IPS DF 19.7 (cell line): Measurements from ENCODE around the gene SLC25A21.

Experiments used
- DNase-seq: peaks from one replicate; pipeline ENCODE4 v3.0.0-alpha.2; 2013; ENCODE audit warnings: low read depth, low spot score

The SLC25A21 gene

DNA sequence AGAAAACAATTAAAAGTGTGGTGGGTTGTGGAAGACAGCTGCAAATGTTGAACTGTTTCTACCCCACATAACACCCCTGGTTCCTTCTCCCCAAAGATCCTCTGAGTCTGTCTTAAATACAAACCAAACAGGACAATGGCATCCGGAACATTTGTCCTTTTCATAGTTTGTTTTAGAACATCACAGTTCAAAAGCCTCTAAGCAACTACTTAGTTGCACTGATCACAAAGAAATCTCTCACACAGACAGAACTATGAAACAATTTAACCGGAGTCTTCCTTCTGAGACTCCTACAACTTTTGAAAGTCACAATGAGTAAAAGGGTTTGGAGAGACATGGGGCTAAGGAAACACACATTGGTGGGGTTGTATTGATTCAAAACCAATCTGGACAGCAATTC lies 125.6 kb downstream of the SLC25A21 start:
- DNase-seq: no peak

DNA sequence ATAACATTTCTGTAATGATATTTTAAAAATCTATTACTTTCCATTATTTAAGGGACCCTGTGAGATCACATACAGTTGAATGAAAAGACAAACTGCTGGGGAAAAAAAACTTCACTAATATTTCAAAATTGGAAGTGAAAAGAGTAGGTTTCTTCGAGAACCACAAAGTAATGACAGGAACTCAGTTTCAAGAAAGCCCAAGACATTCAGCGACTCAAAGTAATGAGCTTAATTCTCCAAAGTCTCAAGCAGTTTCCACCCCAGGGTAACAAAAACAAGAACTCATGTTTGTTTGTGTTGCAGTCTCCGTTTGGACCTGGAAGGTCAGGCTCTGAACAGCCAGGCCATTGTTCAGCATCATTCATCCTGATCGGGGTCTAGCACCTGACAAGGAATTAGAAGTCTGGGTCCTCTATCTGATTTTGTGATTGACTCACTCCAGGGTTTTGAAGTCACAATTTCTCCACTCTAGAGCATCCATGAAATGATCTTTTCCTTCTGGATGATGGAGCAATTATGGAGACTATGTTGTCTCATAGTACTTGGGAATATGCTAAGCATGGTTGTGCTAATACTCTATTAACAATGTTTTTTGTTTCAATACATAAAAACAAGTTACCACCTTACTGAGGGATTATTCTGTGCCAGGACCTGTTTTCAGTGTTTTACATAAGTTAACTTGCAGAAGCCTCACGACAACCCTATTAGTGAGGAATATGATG lies 126.9 kb downstream of the SLC25A21 start:
- no peak for DNase-seq

DNA sequence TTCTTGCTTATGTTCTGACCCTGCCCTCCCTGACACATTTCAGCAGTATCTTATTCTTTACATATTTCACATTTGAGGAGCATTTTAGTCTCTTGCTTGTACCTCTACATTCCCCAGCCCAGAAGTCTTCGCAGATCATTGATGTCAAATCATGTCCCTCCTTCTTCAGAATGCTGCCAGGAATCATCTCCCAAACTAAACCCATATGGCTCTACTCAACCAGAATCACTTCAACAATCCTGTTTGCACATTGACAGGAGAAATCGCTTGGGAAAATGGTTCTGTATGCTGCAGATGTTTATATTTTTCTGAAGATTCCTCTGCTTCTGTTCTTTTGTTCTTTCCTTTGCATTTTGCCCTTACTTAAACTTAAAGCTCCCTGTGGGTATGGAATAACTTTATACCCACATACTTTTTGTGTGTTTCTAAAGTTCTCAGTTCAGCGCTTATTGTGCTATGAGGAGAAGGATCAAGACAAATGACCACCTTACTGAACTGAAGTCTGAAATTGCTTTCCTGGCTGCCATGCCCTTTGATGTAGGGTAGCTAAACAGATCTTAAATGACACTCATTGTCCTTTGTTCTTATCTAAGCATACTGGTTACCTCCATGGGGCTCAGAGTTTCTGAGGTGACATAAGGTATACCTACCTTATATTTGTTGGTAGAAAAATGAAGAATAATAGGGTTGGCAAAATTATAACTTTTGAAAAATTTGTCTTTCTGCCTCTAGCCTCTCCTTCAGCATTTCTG lies 134.6 kb downstream of the SLC25A21 start:
- no peak for DNase-seq

DNA sequence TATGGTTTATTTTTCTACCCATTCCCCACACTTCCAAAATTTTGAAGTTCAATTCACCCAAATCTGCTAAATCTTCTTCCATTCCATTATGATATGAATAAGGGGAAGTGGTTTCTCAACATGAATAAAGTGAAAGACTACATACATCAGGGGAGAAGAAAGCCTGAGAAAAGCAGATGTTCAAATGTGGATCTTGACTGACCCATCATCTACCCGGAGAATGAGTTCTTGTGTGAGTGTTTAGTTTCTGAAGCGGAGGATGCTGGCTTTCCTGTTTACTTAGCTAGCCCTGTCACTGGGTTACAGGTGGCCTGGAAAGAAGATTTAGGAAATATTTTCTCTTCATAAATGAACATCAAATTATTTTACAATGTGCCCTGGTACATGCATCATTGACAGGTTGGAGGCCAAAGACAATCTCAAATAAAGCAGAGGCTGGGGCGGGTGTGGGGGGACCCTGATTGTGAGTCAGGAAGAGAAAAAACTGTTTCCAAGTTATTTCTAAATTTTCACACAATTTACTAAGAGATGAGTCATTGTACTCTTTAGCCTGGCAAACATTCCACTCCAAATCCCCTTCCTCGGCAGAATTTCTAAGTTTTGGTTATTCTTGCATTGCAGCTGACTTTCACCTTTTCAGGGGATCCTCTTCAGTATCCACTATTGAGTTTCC lies 135.6 kb downstream of the SLC25A21 start:
- DNase-seq: no peak

DNA sequence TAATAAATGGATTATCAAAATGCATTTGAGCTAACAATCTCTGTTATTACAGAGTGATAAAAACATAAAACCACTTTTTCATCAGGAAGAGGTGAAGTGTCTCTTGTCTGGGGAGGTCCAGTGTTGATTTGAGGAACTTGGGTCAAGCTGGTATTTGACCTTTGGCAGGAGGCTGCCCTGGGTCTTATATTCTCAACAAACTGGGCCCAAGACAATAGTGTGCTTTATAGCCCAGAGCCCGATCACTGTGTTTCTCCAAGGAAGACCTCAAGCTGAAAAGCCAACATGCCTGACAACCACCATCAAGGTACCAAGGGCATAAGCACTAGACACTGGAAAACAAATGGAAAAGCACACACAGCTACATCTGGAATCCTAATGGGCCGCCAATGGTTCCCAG lies 137.0 kb downstream of the SLC25A21 start:
- no peak for DNase-seq

DNA sequence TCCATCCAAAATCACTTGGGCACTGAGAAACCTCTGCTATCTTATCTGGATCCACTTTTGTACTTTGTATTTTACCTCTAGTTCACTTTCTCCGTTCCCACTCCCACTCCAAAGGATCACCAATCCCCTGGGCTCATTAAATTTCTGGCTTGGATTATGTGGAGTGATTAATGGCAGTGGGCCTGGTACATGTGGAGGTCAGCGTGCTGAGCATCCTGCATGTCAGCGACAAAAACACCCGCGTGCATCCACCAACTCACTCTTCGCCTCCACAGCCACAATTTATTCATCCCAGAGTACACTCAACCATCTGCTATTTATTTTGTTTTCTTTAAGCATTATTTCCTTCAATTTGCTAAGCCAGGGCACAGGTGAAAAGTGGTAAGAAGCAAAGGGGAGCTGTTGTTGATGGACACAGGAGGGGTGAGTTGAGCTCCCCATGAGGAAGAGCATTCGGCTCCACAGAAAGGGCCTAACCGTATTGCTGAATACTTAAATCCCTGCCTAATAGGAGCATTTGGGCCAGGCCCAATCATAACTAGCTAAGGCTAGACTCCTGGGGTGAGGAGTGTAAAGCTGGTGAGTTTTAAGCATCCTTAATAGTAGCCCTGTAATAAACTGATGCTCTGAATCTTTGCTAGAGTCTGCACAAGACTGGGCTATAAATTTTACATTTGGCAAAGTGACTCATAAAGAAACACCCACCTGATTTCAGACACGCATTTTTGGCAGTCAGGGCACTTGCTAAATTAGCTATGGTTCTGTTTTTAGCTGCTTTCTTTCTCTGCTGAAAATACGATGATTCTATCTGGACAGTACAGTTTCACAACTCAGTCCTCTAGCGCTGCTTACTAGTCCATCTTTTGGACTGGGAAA lies 137.8 kb downstream of the SLC25A21 start:
- no peak for DNase-seq

DNA sequence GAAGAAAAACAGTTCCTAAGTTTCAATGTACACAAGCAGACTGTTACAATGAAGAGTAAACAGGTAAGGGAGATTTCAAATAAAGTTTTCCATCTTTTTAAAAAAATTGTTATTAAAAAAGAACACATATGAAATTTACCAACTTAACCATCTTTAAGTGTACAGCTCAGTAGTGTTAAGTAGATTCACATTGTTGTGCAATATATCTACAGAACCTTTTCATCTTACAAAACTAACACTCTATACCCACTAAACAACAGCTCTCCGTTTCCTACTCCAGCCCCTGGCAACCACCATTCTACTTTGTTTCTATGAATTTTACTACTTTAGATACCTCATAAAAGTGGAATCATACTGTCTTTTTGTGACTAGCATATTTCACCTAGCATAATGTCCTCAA lies 139.5 kb downstream of the SLC25A21 start:
- no peak for DNase-seq

DNA sequence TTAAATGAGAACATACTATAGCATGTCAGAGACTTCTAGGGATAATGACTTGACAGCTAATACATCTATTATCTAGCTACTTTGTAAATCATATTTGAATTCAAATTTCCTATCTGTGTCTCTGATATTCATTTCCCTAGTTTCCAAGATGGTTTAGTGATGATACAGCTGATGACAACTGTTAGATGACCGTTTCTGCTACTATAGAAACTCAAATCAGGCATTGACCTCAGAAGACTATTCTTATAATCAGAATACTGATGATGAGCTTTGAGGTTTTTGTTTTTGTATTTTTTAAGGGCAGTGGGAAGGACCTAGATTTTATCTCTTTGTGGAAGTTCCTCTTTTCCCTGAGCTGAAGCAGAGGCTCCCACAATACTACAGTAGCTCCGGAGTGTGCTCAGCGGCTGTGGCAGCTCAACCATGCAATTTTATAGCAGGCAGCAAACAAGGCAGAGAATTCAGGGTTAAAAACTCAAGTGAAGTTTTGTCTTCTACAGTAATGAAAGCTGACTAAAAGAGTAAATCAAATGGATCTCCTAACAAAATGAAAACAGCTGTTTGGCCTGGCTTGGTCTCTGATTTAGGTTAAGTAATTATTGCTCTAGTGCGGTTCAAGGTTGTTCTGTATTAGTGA lies 145.1 kb downstream of the SLC25A21 start:
- no peak for DNase-seq

DNA sequence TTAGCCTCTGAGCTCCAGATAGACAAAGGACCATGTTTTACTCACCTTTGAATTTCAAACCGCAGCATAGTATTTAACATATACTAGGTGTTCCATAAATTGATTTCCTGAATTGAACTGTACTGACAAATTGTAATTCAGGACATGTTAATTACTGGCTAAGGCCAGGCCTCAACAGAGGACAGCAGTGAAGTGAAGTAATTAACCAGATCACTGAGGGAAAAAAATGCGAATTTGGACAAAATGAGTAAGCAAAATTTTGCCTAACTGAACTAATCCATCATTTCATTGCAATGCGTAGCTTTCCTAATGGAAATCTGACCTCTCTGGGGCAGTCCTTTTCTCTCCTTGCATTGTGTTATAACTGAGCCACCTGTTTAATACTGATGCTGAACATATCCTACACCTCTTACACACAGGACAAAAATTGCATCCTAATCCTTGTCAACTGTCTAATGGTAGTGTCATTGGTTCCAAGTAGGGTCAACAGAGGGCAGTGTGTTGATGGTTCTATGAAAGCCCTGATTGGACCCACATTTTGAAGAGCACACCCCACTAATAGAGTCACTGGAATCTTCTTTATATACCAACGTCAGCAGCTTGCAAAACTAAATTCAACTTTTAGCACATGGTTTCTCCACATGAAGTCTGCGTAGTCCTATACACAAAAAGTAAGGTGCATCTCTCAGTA lies 148.4 kb downstream of the SLC25A21 start:
- DNase-seq: no peak

DNA sequence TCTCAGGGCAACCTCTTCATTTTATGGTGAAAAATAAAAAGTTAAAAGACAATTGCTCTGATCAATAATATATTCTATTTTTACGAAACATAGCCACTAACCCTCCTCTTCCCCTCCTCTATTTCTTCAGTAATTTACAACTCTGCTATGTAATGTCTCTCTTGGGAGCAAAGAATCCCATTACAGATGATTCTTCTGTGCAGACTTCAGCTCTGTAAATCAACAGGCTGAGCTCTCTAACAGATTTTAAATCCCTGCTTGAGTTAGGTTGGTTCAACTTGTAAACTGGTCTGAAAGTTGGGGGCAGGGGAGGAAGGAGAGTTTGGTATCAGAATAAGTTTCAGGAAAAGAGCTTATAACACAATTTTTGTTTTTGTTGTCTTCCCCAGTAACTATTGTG lies 151.0 kb downstream of the SLC25A21 start:
- no peak for DNase-seq

DNA sequence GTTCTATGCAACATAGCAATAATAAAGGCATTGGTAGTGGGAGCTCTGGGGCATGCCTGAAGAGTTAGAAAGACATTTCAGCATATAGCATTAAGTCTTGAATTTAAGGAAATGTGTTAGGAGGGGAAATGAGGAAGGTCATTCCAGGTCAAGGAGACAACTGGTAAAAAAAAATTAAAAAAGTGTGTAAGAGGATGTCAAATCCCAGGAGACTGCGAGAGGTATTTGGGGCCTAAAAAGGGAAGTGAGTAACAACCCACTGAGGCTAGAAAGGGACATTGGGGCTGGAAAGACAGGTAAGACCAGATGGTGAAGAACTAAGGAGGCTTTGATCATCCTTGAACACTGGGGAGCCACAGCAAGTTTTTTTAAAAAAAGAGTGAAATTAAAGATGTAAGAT lies 152.9 kb downstream of the SLC25A21 start:
- no peak for DNase-seq

DNA sequence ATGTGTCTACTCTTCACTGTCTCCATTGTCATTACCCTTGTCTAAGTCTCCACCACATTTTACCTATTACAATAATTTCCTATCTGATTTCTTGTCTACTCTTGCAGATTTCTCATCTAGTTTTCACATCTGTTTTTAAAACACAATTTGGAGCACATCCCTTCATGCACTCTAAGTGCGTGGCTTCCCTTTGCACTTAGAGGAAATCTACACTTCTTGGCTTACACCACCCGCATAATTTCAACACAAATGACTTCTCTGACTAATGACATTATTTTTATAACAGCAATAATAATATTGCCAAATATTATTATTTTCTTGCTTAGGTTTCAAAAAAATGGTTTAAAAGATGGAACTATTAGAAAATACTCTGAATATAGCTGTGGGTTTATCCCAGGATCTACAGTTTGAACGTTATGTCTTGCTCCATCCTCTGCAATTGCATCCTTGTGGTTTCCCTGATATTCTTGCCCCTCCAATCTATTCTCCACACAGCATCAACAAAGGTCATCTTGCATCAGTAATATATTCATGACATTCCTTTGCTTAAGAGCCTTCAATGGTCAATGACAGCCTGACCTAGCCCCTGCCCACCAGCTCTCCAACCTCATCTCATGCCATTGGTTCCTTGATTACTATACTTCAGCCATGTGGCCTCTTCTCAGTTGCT lies 153.7 kb downstream of the SLC25A21 start:
- DNase-seq: no peak

DNA sequence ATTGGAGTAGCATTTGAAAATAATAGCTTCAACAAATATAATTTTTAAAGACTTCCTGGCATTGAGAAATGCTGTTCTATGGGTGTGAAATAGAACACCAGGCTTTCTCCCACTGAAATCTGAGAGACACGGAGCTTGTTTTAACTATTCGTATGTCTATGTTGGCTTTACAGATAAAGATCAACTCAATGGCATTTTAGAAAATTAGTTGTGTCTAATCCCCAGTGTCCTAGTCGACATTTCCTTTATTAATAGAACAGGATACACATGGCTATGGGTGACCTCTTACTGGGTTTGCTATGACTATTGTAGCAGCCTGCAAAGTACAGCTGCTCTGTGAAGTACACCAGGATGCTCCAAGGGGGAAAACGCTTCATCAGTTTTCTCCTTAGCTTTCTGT lies 159.3 kb downstream of the SLC25A21 start:
- no peak for DNase-seq

DNA sequence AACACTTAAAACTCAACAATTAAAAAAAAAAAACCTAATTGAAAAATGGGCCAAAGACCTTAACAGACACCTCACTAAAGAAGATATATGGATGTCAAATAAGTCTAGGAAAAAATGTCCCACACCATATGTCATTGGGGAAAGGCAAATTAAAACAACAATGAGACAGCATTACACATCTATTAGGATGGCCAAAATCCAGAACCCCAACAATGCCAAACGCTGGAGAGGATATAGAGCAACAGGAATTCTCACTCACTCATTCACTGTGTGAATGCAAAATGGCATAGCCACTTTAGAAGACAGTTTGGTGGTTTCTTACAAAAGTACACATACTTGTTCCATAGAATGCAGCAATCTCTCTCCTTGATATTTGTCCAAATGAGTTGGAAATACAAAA lies 173.7 kb downstream of the SLC25A21 start:
- DNase-seq: no peak

DNA sequence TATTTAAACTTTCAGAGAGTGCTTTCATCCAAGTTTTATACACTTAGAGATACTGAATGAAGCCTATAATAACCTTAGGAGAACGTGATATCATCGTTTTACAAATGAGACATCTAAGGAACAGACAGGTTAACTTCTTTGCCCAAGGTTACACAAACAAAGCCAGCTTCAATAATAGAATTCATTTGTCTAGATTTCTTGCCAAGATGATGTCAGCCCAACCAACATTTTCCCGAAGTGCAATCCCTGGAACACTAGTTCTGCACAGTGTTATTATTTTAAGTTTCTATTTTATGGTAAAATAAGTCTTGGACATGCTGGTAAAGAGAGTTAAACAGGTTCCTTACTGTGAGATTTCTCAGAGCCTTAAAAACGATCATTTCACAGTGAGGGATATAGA lies 174.6 kb downstream of the SLC25A21 start:
- no peak for DNase-seq

DNA sequence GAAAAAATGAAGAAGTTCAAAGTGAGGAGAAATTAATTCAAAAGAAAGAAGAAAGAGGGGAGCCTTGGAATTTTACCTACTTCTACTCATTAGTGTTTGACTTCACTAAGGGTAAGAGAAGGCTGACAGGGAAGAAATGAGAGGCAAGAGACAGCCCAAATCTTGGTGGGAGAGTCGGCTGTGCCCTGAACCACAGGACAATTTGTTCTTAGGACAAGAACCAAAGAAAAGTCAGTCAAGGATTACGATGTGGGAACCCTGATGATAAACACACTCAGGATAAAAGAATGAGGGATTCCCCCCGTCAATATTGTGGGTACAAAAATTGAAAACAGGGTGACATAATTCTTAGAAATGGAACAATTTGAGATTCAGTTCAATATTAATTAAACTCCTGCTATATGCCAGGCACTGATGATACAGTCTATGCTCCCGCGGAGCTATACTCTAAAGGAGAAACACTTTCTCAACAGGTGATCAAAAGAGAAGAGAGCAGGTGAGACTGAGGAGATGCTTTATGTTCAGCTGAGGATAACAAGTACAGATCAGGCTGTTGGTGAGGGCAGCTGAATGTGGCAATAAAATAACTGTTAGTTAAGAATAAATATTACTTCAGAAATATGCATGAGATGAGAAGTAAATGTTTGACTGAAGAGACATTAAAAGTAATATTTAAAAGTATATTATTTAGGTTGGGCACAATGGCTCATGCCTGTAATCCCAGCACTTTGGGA lies 175.4 kb downstream of the SLC25A21 start:
- DNase-seq: no peak

DNA sequence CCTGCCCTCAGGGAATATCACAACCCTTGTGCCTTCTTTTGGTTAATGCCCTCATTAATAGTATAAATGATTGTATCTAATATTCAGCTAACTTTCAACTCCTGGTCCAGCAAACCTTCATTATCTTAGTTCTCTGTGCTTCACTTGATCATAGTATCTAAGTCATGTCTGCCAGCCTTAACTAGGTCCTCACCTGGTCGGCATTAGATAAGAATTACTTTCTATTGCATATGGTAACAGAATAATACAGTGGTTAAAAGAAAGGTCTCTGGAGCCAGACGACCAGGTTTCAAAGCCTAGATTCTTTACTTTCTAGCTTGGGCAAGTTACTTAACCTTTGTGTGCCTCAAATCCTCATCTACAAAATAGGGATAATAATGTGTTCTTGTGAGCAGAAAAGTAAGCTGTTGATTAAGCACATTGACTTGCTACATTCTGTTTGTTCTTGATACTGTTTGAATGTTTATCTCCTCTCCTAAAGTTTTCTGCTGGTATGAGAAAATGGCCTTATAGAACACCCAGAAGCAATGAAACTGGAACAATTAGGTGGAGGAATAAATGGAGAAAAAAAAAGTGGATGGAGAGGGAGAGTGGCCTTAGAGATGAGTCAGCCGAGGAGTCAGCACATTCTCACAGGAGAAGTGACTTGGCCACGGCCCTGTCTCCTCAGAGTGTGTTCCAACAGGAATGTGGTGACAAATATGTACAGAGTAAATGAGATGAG lies 176.1 kb downstream of the SLC25A21 start:
- no peak for DNase-seq

DNA sequence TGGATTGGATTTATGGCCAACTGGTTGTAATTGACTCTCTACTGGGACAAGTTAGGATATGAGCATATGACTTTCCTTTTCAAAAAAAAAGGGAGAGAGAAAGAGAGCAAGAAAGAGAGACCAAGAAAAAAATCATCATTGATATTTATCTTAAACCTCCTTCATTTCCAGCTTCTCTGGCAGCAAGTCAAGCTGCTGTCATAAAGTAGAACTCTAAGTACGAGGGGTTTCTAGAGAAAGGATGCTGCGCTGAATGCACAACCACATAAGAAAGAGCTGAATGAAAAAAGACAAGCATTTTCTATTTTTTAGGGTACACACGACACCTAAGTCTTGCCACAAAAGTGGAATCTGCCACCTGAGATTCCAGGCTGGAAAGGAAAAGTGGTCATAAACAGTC lies 182.6 kb downstream of the SLC25A21 start:
- no peak for DNase-seq

DNA sequence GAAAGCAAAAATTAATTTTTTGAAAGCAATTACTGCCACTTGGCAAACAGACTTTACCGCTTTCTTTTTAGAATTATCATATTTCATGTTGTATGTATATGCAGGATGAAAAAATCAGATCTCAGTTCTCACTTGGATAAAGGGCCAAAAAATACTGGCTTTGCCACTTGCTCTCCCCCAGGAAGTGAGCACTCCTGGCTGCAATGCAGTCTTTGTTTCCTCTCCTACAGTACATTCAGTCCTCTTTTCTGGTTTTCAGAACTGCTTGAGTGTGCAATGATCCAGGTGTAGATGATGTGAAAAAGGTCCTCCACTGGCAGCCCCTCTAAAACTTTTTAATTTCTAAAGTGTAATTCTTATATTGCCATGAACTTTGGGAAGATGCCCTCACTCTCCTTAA lies 183.4 kb downstream of the SLC25A21 start:
- no peak for DNase-seq
